ENCODE data around the gene TUBB8B.
A peak's percentile ranks its signal among the peaks of the same experiment; 100 is the strongest.
"Not testable (repeated sequence)": the region's sequence is repeated elsewhere in the genome, so short reads cannot be mapped to it uniquely, and the experiment has no call there.

The TUBB8B gene

DNA sequence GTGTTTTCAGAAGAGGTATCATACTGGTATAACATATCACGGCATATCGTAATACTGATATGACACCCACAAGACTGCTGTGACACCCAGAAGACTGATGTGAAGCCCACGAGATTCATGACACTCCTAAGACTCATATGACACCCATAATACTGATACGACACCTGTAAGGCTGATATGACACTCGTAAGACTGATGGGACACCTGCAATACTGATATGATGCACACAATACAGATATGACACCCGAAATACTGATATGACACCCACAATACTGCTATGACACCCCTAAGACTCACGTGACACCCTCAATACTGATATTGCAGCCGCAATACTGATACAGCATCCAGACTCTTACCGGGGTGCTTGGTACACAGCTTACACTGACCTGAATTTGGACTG lies 18.3 kb upstream of the TUBB8B start:
- H3K9me3 Mint-ChIP-seq, H3K4me3 Mint-ChIP-seq, H3K27ac Mint-ChIP-seq, H3K4me1 Mint-ChIP-seq, DNase-seq: not testable (repeated sequence)
- peaks cover 19% of the 10 kb centered on the region for H3K27me3 Mint-ChIP-seq
- peak; percentile 15 for ATAC-seq

DNA sequence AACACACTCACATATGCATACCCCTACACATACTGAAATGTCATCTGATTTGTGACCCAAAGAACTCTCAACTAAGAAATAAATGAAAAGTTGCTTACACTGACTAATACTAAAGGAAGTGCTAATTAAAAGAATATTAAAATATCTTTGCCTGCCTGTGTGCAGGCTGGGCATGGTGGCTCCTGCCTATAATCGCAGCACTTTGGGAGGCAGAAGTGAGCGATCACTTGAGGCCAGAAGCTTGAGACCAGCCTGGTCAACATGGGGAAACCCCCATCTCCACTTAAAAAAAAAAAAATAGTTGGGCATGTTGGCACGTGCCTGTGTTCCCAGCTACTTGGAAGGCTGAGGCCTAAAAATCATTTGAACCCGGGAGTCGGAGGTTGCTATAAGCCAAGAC lies 14.9 kb upstream of the TUBB8B start:
- not testable (repeated sequence) for H3K9me3 Mint-ChIP-seq, DNase-seq, H3K4me1 Mint-ChIP-seq, ATAC-seq, H3K27ac Mint-ChIP-seq, H3K4me3 Mint-ChIP-seq
- peaks cover 27% of the 10 kb centered on the region for H3K27me3 Mint-ChIP-seq

DNA sequence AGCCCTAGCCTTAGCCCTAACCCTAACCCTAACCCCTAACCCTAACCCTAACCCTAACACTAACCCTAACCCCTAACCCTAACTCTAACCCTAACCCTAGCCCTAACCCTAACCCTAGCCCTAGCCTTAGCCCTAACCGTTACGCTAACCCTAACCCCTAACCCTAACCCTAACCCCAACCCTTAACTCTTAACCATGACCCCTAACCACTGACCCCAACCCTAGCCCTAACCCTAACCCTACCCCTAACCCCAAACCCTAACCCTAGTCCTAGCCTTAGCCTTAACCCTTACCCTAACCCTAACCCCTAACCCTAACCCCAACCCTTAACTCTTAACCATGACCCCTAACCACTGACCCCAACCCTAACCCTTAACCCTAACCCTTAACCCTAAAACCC lies 14.2 kb upstream of the TUBB8B start:
- not testable (repeated sequence) for H3K27ac Mint-ChIP-seq, H3K4me1 Mint-ChIP-seq, ATAC-seq, DNase-seq, H3K4me3 Mint-ChIP-seq, H3K9me3 Mint-ChIP-seq
- peaks cover 24% of the 10 kb centered on the region for H3K27me3 Mint-ChIP-seq

DNA sequence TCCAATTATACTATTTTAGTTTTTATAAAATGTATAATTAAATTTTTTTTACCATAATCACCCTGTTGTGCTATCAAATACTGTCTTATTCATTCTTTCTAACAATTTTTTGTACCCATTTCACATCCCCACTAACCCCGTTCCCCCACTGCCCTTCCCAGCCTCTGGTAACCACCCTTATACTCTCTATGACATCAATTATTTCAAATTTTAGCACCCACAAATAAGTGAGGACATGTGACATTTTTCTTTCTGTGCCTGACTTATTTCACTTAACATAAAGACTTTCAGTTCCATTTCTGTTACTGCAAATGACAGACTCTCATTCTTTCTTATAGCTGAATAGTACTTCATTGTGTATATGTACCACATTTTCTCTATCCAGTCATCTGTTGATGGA lies 5.0 kb upstream of the TUBB8B start:
- not testable (repeated sequence) for H3K9me3 Mint-ChIP-seq, ATAC-seq, H3K4me1 Mint-ChIP-seq, H3K4me3 Mint-ChIP-seq, DNase-seq, H3K27me3 Mint-ChIP-seq, H3K27ac Mint-ChIP-seq

DNA sequence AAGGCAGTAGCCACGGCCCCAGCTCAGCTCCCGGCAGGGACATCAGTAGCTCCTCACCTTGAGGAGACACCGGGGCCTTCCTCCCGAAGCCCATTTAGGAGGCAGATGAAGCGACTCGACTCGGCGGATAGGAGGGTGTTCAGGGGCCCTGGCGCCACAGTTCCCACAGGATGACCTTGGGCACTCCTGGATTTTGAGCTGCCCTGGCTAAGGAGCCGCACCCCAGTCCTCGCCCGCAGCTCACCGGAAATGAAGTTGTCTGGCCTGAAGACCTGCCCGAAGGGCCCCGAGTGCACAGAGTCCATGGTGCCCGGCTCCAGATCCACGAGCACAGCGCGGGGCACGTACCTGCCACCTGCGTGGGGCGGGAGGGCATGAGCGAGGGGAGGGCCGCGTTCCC lies 719 bp downstream of the TUBB8B start:
- H3K9me3 Mint-ChIP-seq, H3K4me1 Mint-ChIP-seq, H3K27me3 Mint-ChIP-seq, H3K27ac Mint-ChIP-seq, ATAC-seq, DNase-seq, H3K4me3 Mint-ChIP-seq: not testable (repeated sequence)

DNA sequence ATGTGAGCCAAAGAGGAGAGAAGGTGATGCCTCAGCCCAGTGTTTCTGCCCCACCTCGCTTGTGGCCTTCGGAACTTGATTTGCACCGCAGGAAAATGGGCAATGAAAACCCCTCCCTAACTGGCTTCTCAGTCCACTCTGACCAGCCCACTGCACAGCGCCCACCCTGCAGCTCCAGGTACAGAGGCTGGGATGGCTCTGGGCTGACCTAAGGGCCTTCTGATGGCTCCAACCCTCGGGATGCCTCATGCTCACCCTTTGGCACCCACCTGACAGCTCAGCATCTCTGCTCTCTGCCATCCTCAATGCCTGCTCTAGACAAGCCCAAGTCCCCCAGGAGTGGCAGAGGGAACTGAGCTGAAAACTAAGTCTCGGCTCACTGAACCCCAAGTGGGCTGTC lies 36.2 kb downstream of the TUBB8B start:
- not testable (repeated sequence) for H3K27ac Mint-ChIP-seq

DNA sequence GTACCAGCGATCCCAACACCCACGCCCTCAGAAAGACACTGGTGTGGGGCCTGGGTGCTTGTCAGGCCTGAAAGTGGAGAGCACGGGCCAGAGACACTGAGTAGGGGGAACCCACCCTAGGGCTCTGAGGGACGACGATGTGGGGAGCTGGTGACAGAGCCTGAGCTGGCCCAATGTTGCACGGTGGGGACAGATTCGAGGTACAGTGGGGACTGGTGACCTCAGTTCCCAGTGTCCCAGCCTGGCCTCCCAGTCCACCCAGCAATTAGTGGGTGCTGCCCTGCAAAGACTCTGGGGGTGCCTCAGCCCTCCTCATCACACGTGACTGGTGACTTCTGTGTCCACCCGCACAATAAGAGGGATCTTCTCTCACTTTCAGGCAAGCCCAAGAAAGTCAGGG lies 36.6 kb downstream of the TUBB8B start:
- not testable (repeated sequence) for H3K4me3 Mint-ChIP-seq, H3K4me1 Mint-ChIP-seq, H3K27ac Mint-ChIP-seq, DNase-seq, H3K9me3 Mint-ChIP-seq, H3K27me3 Mint-ChIP-seq
- ATAC-seq = peak; percentile 48

More for the DNA sequence above, 36.2 kb downstream of the TUBB8B start:
- not testable (repeated sequence) for H3K9me3 Mint-ChIP-seq, H3K4me3 Mint-ChIP-seq, DNase-seq, H3K4me1 Mint-ChIP-seq, H3K27me3 Mint-ChIP-seq
- peak; percentile 48 for ATAC-seq

DNA sequence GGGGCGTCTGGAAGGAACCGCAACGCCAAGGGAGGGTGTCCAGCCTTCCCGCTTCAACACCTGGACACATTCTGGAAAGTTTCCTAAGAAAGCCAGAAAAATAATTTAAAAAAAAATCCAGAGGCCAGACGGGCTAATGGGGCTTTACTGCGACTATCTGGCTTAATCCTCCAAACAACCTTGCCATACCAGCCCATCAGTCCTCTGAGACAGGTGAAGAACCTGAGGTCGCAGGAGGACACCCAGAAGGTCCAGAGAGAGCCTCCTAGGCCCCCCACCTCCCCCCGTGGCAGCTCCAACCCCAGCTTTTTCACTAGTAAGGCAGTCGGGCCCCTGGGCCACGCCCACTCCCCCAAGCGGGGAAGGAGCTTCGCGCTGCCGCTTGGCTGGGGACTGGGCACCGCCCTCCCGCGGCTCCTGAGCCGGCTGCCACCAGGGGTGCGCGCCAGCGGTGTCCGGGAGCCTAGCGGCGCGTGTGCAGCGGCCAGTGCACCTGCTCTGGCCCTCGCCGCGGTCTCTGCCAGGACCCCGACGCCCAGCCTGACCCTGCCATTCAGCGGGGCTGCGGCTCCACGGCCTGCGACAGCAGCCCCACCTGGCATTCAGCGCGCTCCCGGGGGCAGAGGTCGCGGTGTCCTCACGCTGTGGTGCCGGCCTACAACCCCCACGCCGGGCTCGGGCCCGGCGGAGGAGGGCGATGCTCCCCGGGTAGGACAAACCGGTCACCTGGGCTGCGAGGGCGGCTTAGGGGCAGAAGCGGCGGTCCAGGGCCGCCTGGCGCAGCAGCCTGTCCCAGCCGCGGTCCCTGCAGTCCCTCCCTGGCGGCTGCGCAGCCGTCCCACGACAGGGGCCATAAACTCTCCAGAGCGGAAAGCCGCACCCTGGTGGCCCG lies 37.8 kb downstream of the TUBB8B start:
- not testable (repeated sequence) for H3K27me3 Mint-ChIP-seq, H3K4me1 Mint-ChIP-seq, H3K27ac Mint-ChIP-seq, DNase-seq, H3K9me3 Mint-ChIP-seq, H3K4me3 Mint-ChIP-seq
- peak; percentile 40 for ATAC-seq

DNA sequence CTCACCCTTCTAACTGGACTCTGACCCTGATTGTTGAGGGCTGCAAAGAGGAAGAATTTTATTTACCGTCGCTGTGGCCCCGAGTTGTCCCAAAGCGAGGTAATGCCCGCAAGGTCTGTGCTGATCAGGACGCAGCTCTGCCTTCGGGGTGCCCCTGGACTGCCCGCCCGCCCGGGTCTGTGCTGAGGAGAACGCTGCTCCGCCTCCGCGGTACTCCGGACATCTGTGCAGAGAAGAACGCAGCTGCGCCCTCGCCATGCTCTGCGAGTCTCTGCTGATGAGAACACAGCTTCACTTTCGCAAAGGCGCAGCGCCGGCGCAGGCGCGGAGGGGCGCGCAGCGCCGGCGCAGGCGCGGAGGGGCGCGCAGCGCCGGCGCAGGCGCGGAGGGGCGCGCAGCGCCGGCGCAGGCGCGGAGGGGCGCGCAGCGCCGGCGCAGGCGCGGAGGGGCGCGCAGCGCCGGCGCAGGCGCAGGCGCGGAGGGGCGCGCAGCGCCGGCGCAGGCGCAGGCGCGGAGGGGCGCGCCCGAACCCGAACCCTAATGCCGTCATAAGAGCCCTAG lies 38.7 kb downstream of the TUBB8B start:
- not testable (repeated sequence) for DNase-seq, H3K27me3 Mint-ChIP-seq, H3K4me1 Mint-ChIP-seq, H3K9me3 Mint-ChIP-seq, H3K27ac Mint-ChIP-seq, H3K4me3 Mint-ChIP-seq
- ATAC-seq = peak; percentile 66

DNA sequence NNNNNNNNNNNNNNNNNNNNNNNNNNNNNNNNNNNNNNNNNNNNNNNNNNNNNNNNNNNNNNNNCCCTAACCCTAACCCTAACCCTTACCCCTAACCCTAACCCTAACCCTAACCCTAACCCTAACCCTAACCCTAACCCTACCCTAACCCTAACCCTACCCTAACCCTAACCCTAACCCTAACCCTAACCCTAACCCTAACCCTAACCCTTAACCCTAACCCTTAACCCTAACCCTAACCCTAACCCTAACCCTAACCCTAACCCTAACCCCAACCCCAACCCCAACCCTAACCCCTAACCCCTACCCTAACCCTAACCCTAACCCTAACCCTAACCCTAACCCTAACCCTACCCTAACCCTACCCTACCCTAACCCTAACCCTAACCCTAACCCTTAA lies 39.5 kb downstream of the TUBB8B start:
- H3K9me3 Mint-ChIP-seq, H3K4me3 Mint-ChIP-seq, H3K27ac Mint-ChIP-seq, H3K4me1 Mint-ChIP-seq, ATAC-seq, DNase-seq, H3K27me3 Mint-ChIP-seq: not testable (repeated sequence)

Data from stimulated activated naive CD8-positive, alpha-beta T cell treated with anti-CD3 and anti-CD28 coated beads, Interleukin-15, amount 100 ng/mL, for 72 hours (primary cell).